ENCODE measurements around the gene CYP46A1.

The CYP46A1 gene

DNA sequence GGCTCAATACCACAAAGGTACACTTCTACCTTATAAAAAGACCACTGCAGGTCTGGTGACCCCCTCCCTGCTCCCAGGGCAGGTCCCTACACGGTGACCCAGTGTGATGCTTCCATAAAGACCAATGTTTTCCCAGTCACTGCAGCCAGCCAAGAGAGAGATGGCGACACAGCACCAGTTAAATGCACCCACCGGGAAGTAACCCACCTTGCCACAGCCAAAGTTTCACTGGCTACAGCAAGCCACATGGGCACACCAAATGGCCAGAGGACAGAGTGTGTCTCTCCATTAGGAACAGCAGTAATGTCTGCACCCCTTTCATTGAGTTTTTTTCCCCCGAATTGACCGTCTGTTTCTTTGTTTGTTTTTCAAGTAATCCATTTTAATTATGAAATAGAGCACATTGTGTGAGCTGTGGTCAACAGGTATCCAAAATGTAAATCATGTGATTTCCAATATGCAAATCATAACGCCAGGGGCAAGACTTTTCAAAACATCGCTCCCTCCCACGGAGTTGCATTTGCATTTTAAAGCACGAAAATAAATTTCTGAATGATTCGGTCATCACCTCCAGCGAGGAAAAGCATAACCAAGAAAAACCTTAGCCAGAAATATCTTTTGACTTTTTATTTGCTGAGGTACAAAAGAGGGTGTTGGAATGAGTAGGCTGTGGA, 60.2 kb downstream of the CYP46A1 start:
- no peak for DNase-seq (ENCODE audit: low read depth in 2 of 2)

DNA sequence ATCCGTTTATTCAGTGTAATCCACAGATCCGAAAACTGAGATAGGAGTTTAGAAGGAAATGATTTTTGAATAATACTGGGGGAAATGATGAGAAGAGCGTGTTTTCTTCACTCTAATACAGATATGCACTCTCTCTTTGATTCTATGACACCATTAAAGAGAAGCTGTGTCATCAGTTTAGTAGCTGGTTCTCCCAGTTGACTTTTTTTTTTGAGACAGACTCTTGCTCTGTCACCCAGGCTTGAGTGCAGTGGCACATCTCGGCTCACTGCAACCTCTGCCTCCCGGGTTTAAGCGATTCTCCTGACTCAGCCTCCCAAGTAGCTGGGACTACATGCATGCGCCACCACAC, 60.8 kb downstream of the CYP46A1 start:
- DNase-seq (ENCODE audit: low read depth in 2 of 2): no peak

DNA sequence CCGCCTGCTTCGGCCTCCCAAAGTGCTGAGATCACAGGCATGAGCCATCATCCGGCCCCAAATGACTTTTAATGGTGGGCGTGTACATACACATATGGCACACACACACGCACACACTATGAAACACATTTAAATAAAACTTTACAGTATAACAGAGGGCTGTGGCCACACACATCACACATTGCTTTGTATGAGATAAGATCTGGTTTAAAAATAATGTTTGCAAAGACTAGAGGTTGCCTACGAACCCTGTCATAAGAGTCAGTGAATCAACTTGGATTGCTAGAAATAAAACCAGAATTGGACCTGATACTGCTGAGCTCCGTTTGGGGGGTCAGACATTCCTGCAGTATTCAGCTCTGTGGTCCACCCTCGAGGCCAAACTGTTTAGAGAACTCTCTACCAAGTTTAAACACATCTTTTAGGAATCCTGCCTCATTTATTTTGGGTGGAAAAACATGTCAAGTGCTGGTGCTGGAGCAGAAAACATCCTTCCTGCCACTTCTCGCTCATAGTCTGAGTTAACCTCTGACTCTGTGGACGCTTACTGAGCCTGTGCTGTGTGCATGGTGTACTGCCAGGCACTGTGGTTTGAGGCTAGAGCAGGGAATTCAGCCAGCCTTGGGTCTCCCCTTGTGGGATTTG, 61.3 kb downstream of the CYP46A1 start:
- no peak for DNase-seq (ENCODE audit: low read depth in 2 of 2)

DNA sequence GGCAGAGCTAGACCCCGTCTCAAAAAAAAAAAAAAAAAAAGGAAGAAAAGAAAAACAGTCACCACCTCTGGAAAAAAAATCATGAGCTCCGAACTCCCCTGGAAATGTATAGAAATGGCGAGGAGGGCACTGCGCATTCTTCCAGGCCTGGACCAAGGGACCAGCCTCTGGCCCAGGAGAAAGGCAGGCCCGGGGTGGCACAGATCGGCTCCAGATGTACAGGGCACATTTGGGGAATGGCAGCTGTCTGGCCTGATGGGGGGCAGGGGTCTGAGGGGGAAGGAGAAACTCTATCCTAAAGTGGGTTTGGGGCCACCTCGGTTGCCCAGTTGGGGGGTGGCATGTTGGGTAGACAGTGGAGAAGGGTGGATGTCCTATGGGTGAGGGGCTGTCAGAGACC, 63.1 kb downstream of the CYP46A1 start:
- DNase-seq (ENCODE audit: low read depth in 2 of 2): no peak

DNA sequence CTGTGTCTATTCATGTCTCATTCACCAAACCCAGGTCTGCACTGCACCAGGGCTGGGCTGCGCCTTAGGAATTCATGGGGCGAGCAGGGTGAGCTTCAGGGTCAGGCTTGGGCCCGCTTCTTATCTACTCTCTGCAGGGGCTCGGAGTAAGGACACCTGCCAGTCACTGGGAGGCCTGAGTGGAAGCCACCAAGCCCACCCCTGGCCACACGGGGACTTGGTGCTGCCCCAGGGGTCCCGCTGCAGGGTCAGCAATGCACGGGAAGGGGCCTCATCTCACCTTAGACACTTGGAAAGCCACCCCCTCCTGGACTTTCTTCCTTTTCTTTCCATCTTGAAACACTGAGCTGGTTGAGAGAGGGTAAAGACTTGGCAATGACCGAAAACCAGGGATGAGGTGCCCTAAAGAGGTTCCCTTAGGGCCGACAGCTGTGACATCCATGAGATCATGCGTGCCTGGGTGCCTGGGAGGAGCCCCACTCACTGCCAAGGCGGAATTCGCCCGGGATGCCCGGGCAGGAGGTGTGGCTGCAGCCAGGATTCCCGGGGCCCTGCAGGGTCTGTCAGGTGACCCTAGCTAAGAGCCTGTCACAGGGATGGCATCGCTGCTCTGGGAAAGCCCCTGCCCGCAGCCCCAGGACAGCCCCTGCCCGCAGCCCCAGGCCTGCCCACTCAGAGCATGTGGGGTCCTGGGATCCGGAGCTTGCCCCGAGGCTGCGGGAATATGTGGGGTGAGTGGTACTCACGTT, 63.7 kb downstream of the CYP46A1 start:
- DNase-seq (ENCODE audit: low read depth in 2 of 2): no peak

GRCh38 chr14:99748529-99748928, 64.4 kb downstream of the CYP46A1 start:
- DNase-seq (ENCODE audit: low read depth in 2 of 2): no peak

GRCh38 chr14:99749142-99749541, 65.0 kb downstream of the CYP46A1 start:
- DNase-seq (ENCODE audit: low read depth in 2 of 2): no peak

DNA sequence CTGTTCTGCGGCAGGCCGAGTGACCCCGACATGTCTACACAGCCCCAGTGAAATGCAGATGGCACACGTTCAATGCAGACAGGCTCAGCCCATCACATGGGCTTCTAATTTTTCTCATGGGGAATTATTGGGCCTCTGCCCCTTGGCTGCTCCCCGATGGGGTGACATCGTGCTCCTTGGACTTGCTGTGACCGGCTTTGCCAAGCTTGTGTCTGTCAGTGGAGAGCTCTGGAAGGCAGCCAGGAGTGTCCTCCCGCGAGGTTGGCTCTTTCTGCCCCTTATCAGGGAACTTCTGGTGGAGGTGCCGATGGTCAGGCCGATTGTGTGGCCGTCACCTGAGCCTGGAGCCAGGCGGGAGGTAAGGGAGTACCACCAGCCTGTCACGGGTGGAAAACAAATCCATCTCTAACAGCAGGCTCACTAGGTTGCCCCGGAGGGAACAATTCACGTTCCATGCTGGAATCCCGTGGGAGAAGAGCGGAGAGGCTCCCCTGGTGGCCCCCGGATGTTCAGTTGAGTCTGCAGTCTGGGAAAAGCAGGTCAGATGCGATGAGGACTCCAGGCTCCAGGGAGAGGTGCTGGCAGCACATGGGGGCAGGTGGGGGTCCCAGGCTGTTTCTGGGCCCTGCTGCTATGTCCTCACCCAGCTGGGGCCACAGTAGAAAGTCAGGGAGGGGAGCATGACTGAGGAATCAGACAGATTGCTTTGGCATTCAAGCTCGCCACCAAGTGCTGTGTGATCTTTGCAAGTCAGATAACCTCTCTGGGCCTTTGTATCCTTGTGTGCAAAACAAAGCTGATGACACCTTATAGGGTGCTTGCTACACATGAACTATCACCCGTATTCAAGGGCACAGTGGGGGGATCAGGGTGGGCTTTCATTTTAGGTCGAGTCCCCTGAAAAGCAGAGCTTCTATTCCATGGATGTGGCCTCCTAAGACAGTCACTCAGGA, 65.9 kb downstream of the CYP46A1 start:
- no peak for DNase-seq (ENCODE audit: low read depth in 2 of 2)

DNA sequence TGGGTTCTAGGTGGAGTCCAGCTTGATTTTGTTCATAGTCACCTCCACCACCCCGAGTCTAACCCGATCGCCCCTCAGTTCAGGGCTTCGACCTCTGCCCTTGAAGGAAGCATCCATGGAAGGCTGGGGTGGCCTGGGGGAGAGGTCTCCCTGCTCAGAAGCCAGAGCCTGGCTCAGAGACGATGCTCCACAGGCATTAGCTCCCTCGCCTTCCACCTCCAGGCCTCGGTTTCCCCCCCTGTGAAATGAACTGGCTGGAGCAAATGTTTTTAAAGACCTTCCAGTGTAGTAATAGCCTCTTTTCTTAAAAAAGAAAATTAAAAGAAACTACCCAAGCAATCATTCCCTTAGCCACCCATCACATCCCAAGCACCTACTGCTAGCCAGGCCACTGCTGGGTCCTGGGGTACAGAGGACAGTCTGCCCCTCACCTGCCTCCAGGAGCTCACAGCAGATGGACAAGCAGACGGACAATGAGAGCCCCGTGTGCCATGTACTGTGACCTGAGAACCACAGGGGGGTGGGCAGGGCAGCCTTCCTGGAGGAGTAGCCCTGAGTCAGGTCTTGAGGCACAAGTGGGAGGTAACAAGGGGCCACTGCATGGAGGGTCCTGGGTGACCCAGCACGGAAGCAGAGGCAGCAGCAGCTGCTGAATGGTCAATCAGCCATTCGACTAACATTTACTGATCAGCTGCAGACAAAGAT, 66.8 kb downstream of the CYP46A1 start:
- no peak for DNase-seq (ENCODE audit: low read depth in 2 of 2)

GRCh38 chr14:99751539-99752485, 67.7 kb downstream of the CYP46A1 start:
- no peak for DNase-seq (ENCODE audit: low read depth in 2 of 2)

DNA sequence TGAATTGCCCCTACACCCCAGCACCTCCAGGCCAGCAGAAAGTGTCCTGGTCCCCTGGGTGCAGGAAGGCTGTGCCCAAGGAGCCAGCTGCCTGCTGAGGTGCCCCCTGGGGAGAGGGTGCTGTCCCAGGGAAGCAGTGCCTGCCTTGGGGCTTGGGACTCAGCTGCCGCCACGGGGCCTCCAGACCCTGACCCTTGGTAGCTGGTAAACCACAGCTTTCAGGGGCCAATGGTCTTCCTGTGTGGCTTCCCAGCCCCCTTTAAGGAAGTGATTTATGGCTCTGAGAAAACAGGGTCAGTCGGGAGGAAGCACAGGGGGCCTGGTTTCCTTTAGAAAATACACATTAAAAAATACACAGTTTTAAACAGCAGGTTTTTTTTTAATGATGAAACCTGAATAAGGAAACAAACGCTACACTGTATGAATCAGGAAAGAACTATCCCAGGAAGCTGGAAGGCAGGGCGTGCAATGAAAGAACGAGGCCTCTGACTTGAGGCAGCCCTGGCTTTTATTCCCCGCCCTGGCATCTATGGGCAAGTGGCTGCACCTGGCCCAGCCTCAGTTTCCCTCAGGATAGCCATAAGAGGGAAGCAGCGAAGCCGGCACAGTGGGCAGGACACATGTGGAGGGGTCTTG, 68.5 kb downstream of the CYP46A1 start:
- no peak for DNase-seq (ENCODE audit: low read depth in 2 of 2)

- DNase-seq (ENCODE audit: low read depth in 2 of 2): no peak
Measured at GRCh38 chr14:99753225-99754140, 69.4 kb downstream of the CYP46A1 start.

DNA sequence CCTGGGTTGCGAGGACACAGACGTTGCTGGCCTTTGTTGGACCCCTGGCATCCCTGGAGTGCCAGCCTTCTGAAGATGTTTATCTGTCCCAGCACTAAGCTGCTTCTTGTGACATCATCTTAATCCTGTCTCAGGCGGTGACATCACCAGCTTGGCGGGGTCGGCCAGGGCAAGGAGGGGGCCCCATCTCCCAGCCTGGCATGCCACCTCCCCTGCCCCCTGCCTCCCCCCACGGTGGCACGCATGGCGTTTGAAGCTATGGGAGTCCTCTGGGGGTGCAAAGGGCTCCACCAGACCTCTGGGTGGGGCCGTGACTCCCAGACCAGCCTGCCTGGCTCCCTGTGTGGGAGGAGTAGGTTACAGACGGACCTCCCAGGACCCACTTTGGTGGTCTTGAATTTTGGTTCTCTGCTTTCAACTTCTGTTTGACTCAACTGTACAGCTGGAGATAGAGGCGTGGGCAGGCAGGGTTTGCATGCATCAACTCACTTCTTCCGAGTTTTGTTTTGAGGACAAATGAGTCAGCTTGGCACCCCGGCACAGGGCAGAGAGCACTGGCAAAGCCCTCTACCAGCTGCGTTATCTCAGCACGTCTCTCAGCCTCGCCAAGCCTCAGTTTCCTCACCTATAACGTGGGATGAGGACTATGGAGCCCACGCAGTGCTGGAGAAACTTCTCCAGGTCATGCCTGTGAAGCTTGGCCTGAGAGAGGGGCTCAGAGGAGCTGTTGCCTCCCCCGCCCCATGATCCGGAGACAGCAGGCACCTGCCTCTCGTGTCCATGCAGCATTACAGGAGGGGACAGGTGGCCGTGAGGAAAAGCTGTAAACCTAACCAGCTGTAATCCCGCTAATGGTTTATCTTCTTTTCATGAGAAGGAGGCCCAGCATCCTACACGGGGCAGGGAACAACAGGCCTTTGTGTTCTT, 70.3 kb downstream of the CYP46A1 start:
- no peak for DNase-seq (ENCODE audit: low read depth in 2 of 2)

- DNase-seq (ENCODE audit: low read depth in 2 of 2): no peak
Measured at GRCh38 chr14:99755068-99755405, 70.9 kb downstream of the CYP46A1 start.

DNA sequence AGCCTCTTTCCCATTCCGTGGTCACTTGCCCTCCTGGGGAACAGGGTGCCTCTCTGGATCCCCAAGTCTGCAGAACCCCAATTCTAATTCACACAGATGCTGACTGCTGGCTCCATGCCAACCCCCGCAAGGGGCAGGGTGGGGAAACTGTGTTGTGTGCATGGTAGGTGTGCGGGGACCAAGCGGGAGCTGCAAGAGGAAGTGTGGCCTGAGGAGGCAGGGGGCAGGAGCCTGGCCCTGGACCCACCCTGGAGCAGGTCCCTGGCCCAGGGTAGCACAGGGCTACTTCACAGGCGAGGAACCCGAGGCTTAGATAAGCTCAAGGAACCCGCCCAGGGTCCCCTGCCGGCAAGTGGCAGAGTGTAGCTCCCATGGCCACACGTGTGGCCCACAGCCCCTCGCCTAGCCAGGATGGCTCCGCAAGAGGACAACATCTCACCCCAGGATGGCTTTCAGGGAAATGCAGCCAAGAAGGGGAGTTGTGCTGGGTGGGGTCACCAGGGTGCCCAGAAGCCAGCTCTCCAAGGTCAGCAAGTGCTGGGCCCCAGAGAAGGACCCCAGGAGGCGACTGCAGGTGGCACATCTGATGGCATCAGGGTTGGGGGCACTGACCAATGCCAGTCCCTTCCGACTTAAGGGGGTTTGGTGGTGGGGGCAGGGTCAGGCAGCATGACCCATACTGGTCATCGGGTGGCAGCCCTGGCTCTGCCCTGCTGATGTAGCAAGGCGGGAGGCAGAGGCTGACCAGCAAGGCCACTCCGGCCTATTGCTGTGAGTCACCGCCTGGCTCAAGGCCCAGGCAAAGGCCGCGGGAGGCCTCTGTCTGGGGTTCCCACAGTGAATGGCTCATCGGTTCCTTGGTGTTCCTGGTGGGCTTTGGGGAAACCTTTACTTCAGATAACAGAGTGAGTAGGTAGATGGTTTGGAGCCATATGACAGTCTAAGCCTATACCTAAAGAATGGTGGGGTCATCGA, 71.8 kb downstream of the CYP46A1 start:
- DNase-seq (ENCODE audit: low read depth in 2 of 2): no peak

DNA sequence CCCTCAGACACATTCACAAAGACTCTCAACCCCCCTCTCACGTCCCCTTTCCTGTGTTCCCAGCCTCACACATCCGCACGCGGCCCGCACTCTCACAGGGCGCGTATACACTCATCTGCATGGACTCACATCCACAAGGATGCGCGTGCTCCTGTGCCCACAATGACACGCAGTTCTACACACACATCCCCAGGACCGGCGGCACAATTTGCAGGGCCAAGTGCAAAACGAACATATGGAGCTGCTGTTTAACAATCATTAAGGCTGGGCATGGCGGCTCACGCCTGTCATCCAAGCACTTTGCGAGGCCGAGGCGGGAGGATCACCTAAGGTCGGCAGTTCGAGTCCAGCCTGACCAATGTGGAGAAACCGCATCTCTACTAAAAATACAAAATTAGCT, 72.7 kb downstream of the CYP46A1 start:
- no peak for DNase-seq (ENCODE audit: low read depth in 2 of 2)
